GM21447 (cell line): ENCODE results near the gene RBCK1.
"Not testable (repeated sequence)": the region's sequence is repeated elsewhere in the genome, so short reads cannot be mapped to it uniquely, and the experiment has no call there.

Experiments used
- ATAC-seq: cut with Tn5 transposase; IDR thresholded peaks from one replicate; pipeline ENCODE4 v1.9.1; 2021; ENCODE audit not compliant: unreplicated experiment

Gene RBCK1

DNA sequence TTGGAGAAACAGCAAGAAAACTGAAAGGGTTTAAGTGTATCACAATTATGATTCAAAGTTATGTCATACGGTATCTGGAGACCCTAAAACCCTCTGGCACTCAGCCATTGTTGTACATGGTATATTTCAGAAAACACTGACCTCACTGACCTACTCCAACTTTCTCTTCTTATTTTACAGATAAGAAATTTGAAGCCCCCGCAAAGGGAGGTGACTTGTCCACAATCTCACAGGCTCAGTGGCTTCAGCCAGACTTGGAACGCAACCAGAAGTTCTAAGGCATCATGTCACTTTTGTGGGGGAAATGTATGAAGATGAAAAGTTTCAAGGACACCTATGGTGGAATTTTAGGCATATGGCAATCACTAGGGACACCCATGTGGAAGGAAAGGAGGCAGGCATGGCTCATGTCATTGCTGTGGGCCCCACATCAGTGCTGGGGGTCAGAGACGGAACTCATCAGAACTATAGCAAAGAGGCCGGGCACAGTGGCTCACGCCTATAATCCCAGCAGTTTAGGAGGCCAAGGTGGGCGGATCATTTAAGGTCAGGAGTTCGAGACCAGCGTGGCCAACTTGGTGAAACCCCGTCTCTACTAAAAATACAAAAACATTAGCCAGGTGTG is 32.7 kb upstream of the RBCK1 start:
- no peak for ATAC-seq

DNA sequence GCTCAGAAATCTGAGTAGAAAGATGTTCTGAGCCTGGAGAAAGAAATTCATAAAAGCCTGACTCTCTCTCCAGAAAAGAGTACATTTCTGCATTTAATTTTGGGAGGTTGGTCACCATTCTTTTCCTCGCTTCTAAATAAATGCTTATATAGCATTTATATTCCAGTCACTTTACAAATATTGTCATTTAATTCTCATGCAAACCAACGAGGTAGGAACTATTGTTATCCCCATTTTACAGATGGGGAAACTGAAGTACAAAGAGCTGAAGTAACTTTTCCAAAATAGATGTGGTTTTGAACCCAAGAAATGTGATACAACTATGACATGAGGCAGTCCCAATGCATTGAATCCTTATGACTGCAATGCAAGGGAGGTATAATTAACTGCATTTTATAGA is 32.0 kb upstream of the RBCK1 start:
- ATAC-seq, result no peak

DNA sequence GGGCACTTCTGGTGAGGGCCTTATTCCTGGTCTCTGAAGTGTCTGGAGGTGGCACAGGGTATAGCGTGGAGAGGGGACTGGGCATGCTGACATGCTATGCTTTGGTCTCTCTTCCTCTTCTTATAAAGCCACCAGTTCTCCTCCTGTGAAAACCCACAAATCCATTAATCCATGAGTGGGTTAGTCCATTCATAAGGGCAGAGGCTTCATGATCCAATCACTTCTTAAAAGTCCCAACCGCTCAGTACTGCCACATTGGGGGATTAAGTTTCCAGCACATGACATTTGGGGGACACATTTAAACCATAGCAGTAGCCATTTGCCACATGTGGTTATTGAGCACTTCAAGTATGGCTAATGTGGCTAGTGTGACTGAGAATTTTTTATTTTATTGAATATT is 31.3 kb upstream of the RBCK1 start:
- no peak for ATAC-seq

DNA sequence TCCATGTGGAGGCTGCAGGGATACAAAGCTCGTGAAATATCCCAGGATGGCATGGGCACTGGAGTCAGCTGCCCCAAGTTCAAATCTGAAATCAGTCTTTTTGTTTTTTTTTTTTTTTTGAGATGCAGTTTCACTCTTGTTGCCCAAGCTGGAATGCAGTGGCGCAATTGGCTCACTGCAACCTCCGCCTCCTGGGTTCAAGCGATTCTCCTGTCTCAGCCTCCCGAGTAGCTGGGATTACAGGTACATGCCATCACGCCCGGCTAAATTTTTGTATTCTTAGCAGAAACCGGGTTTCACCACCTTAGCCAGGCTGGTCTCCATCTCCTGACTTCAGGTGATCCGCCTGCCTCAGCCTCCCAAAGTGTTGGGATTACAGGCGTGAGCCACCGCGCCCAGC is 30.5 kb upstream of the RBCK1 start:
- ATAC-seq, result not testable (repeated sequence)

DNA sequence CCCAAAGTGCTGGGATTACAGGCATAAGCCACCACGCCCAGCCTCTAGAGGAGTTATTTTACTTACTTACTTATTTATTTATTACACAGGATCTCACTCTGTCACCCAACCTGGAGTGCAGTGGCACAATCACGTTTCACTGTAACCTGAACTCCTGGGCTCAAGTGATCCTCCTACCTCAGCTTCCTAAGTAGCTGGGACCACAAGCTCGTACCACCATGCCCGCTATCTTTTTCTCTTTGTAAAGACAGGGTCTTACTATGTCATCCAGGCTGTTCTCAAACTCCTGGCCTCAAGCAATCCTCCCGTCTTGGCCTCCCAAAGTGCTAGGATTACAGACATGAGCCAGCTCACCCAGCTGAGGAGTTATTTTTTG is 29.1 kb upstream of the RBCK1 start:
- no peak for ATAC-seq

DNA sequence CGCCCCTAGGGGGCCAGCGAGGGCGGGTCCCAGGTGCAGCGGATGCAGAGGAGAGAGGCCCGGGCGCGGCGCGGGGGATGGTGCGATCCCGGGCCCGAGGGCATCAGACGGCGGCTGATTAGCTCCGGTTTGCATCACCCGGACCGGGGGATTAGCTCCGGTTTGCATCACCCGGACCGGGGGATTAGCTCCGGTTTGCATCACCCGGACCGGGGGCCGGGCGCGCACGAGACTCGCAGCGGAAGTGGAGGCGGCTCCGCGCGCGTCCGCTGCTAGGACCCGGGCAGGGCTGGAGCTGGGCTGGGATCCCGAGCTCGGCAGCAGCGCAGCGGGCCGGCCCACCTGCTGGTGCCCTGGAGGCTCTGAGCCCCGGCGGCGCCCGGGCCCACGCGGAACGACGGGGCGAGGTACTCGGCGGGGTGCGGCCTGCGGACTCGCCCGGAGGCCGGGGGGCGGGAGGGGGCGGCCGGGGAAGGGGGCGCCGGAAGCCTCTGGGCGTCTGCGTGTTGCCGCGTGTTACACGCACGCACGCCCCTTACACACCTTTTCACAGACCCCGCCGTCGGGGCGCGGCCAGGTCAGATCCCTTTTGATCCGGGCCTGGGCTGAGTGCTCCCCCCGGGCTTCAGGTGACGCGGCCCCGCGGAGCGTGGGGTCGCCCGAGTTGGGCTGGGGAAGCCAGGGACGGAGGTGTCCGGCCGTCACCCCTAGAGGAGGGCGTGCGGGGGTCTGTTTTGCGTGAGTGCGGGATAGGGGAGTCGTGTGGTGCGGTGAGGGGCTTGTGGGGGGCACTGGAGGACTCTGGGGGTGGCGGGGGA is 27.1 kb upstream of the RBCK1 start:
- peak; percentile 53 for ATAC-seq

DNA sequence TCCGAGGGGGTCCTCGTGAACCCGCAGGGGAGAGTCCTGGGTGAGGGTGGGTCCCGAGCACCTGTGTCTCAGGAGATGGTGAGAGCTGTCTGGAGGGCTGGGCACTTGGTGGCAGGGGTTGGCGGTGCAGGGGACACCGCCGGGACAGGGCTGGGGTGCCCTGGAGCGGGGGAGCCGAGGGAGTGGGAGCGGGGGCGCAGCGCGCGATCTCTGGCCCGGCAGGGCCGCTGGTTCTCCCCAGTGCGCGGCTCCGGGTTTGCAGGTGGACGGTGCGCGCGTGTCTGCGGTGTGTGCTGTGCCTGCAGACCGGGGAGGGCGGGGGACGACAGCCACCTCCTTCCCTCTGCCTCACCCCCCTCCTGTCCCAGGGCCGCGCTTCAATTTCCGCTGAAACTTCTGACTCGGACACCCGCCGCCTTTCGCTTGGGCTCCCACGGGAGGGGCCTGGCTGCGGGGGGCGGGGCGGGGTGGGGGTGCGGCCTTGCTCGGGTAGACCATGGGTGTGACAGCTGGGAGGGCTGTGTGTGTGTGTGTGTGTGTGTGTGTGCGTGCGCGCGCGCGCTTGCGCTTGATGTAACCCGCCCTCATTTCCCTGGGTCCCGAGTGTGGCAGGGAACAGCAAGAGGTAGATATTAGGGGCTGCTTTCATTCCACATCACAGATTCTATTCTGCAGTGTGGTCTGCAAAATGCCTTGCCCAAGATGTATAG is 26.4 kb upstream of the RBCK1 start:
- peak; percentile 66 for ATAC-seq

DNA sequence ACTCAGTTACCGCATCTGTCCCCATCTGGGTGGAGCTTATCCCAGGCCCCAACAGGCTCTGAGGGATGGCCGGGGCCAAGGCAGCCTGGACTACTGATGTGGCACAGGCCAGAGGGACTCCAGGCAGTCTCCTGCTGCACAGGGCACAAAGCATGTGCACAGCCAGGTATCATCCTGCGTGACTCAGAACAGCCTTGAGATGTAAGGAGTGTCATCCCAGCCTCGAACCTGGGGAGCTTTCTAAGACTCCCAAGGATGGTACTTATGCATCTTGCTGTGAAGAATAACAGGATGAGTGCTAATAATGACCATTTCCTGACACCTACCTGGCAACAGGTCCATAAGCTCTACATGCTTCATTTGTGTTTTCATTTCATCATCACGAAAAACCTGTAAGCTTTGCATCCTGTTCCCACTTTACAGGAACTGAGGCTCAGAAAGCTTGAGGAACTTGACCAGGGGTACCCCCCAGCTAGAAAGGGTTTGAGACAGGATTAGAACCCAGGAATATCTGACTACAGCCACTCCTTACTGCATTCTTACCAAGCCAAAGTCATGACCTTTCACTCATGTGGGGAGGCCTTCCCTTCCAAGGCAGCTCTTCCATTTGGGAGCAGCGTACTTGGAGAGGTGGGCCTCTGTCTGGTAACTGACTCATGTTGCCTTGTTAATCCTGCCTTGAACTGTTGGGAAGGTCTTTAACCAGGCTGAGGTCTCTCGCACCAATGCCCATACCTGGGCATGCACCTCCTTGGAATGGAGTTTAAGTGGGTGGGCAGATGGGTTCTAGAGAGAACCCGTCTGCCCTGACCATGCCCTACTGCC is 25.6 kb upstream of the RBCK1 start:
- peak; percentile 7 for ATAC-seq

DNA sequence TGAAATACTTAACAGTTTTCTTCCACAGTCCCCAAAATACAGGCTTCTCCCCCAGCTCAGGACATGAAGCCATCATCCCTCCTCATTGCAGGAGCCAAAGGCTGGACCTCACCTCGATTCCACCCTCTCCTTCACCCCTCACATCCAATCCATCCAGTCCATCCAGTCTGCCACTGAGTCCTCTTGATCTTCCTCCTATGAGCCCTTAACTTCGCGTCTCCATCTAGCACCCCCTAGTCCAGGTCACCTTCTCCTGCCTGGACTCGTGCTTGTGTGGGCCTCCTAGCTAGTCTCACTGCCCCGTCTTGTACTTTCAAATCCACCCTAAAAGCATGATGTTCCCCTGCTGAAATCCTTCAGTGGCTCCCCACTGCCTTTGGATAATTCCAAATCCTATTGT is 24.2 kb upstream of the RBCK1 start:
- no peak for ATAC-seq

DNA sequence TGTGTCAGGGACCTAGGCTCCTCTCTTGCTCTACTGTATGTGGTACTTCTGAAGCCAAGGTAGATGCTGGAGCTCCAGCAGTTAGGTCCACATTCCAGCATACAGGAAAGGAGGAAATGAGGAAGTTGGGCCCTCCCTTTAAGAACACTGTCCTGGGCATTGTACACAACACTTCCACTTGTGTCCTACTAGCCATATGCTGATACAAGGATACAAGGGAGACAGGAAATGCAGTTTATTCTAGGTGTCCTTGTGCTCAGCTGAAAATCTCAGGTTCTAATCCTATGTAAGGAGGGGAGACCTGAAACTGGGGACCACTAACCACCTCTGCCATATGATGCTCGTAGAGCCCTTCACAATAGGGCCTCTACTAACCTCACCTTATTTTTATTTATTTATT is 23.4 kb upstream of the RBCK1 start:
- no peak for ATAC-seq

DNA sequence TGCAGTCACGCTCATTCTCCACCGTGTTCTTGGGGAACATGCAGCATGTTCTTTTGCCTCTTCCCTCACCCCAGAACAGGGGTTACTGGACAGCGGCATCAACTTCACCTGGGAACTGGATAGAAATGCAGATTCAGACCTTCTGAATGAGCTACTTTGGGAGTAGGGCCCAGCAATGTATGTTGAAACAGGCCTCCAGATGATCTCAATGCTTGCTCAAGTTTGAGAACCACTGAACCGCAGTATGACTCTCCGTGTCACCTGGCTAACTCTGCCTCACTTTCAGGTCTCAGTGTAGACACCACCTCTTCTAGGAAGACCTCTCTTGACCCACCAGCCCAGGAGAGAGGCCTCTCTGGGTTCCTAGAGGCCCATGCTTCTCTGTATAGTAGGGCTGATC is 22.7 kb upstream of the RBCK1 start:
- no peak for ATAC-seq

DNA sequence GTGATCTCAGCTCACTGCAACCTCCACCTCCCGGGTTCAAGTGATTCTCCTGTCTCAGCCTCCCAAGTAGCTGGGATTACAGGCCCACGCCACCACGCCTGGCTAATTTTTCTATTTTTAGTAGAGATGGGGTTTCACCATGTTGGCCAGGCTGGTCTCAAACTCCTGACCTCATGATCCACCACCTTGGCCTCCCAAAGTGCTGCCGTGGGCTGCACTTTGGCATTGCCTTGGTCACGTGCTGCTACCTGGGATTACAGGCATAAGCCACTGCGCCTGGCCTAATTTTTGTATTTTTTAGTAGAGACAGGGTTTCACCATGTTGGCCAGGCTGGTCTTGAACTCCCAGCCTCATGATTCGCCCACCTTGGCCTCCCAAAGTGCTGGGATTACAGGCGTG is 21.5 kb upstream of the RBCK1 start:
- not testable (repeated sequence) for ATAC-seq

DNA sequence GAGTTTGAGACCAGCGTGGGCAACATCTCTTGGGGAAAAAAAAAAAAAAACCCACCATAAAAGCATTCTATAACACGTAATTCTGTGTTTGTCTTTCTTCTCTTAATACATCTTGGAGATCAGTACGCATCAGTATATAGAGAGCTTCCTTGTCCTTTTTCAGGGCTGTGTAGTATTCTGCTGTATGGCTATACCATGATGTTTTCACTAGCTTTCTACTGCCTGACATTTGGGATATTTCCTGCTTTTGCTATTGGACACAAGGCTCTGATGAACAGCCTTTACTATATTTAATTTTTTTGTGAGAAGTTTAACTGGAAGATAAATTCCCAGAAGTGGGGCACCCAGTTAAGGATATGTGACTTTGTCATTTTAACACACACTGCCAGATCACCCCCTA is 20.6 kb upstream of the RBCK1 start:
- ATAC-seq, result no peak

DNA sequence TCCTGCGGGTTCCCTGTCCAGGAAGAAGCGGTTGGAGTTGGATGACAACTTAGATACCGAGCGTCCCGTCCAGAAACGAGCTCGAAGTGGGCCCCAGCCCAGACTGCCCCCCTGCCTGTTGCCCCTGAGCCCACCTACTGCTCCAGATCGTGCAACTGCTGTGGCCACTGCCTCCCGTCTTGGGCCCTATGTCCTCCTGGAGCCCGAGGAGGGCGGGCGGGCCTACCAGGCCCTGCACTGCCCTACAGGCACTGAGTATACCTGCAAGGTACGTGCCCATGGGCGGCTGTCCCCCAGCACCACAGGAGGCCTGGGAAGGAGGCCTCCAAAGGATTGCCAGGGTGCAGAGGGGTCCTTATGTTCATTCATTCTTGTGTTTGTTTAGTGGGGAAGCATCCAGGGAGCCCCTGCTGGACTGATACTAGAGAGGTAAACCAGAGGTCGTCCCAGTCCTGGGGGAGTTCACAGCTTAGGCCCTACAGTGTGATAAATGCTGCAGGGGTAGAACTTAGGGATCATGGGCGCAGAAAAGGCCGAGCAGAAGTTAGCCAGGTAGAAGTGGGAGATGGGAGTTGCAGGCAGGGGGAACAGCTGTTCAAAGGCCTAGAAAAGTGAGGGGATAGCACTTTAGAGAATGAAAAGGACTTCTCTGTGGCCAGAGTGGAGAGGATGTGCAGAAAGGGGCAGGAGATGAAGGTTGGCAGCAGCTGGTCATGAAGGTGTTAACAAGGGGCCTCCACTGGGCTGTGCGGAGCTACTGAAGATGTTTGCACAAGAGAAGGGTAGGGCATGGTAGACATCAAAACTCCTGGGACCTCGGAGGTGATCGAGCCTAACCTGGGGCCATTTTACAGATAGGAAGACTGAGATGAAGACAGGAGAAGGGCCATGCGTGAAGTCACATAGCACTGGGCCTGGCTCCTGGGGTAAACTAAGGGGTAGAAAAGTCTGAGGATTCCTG is 19.8 kb upstream of the RBCK1 start:
- no peak for ATAC-seq

DNA sequence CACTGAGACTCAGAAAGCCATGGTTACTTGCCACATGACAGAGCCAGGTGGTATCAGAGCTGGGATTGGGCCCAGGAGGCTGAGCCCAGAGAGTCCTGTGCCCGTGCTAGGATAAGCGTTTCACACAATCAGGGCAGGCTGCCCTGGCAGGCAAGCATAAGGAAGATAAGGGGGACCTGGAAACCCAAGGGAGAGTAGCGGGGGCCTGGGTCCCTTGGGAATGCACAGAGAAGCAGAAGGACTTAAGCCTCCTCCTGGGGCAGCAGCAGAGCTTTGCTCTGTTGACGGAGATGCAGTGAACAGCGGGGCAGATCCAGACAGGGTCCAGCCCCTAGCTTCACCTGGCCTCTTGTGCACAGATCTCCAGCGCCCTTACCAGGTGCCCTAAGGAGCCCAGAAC is 18.9 kb upstream of the RBCK1 start:
- no peak for ATAC-seq

DNA sequence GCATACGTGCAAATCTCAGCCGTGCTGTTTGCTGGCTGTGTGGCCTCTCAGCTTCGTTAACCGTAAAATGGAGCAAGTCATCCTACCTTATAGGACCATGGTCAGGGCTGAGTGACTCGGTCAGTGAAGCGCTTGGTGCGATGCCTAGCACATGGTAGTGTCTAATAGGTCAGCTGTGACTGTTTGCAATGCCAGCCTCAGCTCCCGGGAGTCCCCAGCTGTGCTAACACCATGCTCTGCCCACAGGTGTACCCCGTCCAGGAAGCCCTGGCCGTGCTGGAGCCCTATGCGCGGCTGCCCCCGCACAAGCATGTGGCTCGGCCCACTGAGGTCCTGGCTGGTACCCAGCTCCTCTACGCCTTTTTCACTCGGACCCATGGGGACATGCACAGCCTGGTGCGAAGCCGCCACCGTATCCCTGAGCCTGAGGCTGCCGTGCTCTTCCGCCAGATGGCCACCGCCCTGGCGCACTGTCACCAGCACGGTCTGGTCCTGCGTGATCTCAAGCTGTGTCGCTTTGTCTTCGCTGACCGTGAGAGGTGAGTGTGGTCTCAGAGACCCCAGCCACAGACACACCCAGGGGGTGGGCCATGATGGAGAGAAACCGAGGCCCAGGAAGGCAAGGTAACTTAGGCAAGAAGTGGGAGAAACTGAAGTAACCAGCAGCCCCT is 16.9 kb upstream of the RBCK1 start:
- no peak for ATAC-seq

DNA sequence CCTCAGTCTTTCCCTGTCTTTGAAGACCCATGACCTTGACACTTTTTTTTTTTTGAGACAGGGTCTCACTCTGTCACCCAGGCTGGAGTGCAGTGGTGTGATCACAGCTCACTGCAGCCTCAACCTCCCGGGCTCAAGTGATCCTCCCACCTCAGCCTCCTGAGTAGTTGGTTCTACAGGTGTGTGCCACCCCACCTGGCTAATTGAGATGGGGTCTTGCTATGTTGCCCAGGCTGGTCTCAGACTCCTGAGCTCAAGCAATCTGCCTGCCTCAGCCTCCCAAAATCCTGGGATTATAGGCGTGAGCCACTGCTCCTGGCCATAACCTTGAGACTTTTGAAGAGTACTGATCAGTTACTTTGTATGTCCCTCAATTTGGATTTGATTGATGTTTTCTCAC is 14.8 kb upstream of the RBCK1 start:
- not testable (repeated sequence) for ATAC-seq

DNA sequence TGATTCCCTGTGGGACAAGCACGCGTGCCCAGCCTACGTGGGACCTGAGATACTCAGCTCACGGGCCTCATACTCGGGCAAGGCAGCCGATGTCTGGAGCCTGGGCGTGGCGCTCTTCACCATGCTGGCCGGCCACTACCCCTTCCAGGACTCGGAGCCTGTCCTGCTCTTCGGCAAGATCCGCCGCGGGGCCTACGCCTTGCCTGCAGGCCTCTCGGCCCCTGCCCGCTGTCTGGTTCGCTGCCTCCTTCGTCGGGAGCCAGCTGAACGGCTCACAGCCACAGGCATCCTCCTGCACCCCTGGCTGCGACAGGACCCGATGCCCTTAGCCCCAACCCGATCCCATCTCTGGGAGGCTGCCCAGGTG is 11.9 kb upstream of the RBCK1 start:
- no peak for ATAC-seq

DNA sequence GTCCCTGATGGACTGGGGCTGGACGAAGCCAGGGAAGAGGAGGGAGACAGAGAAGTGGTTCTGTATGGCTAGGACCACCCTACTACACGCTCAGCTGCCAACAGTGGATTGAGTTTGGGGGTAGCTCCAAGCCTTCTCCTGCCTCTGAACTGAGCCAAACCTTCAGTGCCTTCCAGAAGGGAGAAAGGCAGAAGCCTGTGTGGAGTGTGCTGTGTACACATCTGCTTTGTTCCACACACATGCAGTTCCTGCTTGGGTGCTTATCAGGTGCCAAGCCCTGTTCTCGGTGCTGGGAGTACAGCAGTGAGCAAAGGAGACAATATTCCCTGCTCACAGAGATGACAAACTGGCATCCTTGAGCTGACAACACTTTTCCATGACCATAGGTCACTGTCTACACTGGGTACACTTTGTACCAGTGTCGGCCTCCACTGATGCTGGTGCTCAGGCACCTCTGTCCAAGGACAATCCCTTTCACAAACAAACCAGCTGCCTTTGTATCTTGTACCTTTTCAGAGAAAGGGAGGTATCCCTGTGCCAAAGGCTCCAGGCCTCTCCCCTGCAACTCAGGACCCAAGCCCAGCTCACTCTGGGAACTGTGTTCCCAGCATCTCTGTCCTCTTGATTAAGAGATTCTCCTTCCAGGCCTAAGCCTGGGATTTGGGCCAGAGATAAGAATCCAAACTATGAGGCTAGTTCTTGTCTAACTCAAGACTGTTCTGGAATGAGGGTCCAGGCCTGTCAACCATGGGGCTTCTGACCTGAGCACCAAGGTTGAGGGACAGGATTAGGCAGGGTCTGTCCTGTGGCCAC is 11.3 kb upstream of the RBCK1 start:
- ATAC-seq, result no peak
